HG02852 (cell line): ENCODE data around the gene RAB17.
"Not testable (repeated sequence)": the region's sequence is repeated elsewhere in the genome, so short reads cannot be mapped to it uniquely, and the experiment has no call there.

Experiments used
- ATAC-seq: cut with Tn5 transposase; IDR thresholded peaks from one replicate; pipeline ENCODE4 v1.9.1; 2021; ENCODE audit warnings: mild to moderate bottlenecking, moderate library complexity; ENCODE audit not compliant: unreplicated experiment

Gene RAB17

DNA sequence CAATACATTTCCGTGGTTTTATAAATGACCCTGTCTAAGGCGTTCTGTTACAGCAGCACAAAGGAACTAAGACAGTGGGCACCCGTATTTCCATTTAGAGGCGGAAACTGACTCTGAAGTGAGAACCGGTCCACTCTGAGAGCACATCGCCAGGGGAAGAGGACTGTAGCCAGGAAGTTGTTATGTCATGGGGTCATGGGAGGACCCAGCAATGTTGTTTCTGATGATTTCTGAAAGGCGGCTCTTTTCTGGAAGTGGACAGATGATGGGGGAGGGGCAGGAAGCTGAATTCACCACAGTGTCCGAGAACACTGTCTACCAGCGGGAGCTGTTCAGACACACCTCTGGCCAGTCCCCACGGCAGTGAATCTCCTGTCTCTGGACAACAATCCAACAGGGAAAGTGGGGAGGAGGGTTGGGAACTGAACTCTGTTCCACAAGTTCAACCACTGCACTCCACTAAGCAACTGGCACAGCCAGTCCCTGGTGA lies 34.7 kb upstream of the RAB17 start:
- no peak for ATAC-seq

- ATAC-seq = no peak
Measured at GRCh38 chr2:237624565-237624964, 34.0 kb upstream of the RAB17 start.

- no peak for ATAC-seq
Measured at GRCh38 chr2:237623428-237624403, 33.2 kb upstream of the RAB17 start.

DNA sequence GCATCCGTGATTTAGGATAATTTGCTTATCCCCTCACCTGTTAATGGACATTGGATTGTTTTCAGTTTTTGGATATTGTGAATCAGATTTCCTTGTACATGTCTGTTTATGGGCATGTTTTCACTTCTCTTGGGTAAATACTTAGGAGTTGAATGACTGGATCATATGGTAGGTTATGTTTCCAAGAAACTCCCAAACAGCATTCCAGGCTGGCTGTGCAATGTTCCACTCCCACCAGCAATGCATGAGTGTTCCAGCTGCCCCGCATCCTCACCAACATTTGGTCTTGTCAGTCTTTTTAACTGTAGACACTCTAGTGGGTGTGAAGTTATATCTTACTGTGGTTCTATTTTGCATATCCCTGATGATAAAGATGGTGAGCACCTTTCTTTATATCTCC lies 27.9 kb upstream of the RAB17 start:
- ATAC-seq = no peak

DNA sequence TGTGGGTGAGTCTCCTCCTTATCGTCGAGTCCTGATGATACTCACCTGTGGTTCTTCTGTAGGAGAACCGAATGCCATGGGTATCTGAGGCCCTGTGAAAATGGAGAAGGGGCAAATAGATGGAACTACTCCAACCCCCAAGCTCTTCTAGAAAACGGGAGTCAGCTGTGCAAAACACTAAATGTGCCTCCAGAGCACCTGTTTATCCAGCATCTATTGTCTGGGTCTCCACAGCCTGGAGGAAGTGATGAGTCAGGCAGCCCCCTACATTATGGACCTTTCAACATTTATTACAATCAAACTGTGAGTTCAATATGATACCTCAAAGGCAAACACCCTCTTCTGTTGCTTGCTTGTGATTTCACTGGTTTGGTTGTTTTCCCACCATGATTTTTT lies 27.1 kb upstream of the RAB17 start:
- no peak for ATAC-seq

DNA sequence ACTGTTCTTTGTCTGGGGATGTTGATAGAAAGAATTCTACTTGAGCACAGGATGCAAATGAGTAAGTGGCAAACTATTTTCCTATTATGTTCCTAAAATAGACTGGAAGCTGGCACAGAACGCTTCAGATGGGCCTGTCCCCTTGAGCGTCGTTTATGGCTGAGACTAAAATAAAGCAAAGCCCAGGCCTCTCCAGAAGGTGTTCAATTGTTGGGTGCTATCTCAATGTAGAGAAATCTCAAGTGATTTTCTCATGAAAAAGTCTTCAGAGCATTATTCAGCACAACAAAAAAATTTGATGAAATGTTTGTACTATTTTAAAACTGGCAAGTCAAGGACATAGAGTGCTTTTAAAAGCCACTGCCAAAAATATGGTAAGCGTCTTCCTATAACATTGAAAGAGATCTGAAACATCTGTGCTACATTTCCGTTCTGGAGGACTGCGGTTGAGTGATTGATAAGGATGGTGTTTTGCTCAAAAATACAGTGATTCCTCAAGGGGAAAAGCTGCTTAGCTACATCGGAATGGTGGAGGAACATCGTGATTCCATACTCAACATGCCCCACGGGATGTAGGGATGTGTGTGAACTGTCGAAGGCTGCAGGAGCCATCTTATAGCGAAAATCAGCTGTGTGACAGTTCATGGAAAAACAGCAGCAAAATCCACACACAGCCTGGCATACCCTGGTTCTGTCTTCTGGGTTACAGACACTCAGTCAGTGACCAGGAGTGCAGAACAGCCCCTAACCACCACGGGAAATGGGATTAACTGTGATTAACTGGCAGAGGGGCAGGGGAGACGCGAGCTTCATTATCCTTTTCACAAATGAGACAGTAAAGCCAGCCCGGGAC lies 26.4 kb upstream of the RAB17 start:
- ATAC-seq = no peak

DNA sequence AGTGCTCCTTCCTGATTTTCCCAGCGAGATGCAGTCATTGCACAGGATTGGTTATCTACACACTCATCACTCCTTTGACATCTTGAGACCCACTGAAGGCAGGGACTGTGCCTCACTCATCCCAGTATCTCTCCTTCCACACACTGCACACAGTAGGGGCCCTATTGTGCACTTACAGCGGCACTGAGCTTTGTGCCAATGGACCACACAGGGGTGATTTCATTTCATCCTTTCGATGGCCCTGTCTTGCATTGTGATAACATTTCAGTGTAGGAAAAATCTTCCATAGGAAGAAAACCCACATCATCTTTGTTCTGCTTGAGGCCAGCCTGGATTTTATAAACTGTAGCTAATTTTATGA lies 25.8 kb upstream of the RAB17 start:
- ATAC-seq = no peak

GRCh38 chr2:237615631-237616249 lies 25.2 kb upstream of the RAB17 start:
- ATAC-seq = no peak

DNA sequence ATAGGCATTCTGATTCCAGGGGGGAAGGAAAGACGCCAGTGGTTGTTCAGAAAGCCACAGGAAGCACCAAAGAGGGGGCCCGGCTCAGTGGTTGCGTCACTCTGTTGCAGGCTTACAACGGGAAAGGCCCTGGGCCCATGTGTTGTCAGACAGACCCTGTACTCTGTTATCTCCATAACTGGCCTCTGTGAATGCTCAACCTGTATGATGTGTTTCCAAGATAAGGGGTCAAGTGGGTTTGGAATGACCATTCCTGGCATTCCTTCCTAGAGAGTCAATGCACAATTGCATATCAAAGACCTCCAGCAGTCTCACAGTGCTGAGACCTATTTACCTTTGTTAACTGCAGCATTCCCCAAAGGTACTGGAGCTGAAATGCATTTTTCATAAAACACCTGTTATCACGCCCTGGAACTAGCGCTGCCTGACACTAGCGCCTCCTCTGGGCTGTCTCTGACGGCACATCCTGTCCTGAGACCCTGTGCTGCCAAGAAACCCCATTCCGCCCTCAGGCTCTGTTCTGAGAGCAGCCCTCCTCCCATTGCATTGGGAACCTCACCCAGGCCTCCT lies 23.7 kb upstream of the RAB17 start:
- ATAC-seq = no peak

DNA sequence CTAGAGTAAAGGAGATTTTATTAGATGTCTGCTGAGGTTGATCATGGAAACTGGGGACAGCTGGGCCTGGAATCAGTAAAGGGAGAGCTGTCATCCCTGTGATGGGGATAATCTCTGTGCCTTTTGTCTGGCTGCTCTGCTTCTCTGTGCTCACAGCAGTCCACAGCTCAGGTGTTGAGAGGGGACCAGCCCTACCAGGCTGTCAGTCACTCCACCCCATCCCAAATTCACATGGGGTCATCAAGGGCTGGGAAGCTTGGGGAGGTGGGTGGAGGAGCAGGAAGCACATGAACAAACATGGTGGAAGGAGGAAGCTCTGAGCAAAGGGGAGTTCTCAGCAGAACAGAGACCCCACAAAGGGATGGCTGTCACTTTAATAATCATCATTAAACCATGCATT lies 23.1 kb upstream of the RAB17 start:
- ATAC-seq = no peak

- ATAC-seq = no peak
Measured at GRCh38 chr2:237612527-237613357, 22.2 kb upstream of the RAB17 start.

DNA sequence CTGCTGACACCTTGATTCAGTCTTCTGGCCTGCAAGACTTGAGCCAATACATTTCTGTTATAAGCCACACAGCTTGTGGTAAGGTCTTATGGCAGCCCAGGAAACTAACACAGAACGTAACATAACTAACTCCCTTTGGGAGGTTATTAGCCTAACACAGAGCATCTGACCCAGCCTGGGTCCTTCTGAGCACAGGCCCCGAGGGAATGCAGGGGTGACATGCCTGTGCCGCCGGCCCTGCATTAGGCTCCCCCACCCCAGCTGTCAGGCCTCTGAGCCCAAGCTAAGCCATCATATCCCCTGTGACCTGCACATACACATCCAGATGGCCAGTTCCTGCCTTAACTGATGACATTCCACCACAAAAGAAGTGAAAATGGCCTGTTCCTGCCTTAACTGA lies 16.0 kb upstream of the RAB17 start:
- ATAC-seq = not testable (repeated sequence)

GRCh38 chr2:237604960-237605359 lies 14.4 kb upstream of the RAB17 start:
- ATAC-seq = no peak

- ATAC-seq = no peak
Measured at GRCh38 chr2:237604391-237604790, 13.9 kb upstream of the RAB17 start.

- no peak for ATAC-seq
Measured at GRCh38 chr2:237603718-237604362, 13.3 kb upstream of the RAB17 start.

GRCh38 chr2:237603049-237603717 lies 12.6 kb upstream of the RAB17 start:
- no peak for ATAC-seq

DNA sequence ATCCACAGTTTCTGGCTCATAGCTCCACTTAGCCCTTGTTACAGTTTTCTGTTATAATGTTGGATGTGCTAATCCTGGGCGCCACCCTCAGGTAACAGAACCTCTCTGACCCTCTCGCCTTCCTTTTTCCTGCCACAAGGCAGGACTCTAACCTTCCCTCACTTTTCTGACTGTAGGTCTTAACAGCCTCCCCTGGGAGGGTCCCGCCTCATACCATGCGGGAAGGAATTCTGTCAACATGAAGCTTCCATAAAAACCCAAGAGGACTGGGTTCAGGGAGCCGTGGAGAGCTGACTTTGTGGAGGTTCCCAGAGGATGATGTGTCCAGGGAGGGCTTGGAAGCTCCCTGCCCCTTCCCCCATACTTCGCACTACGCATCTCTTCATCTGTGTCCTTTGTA lies 11.9 kb upstream of the RAB17 start:
- ATAC-seq = no peak

- ATAC-seq = no peak
Measured at GRCh38 chr2:237601453-237602116, 11.1 kb upstream of the RAB17 start.
